Endothelial cell of umbilical vein (primary cell): ENCODE measurements around the gene RNF157.

Experiments
- FOS ChIP-seq: IDR thresholded peaks from 2 replicates; pipeline ENCODE4 v1.6.1; 2011; ENCODE audit warnings: mild to moderate bottlenecking, low read length, moderate library complexity, borderline replicate concordance; ENCODE audit not compliant: insufficient read depth
- POLR2A ChIP-seq: IDR thresholded peaks from 2 replicates; pipeline ENCODE4 v1.6.1; 2012; ENCODE audit warnings: low read depth, mild to moderate bottlenecking, control low read depth, low read length
- POLR2AphosphoS5 ChIP-seq: IDR thresholded peaks from 2 replicates; pipeline ENCODE4 v1.6.1; 2012; ENCODE audit warnings: low read depth, mild to moderate bottlenecking, control low read depth, low read length, moderate library complexity; ENCODE audit not compliant: insufficient read depth
- TF ChIP-seq, protein P1 (sequence below), 2 donors: IDR thresholded peaks; 1 replicate in 1 of 2; 2 replicates in 1 of 2; pipeline ENCODE4 v1.5.1; 2011; ENCODE audit warnings: low read length in 2 of 2, mild to moderate bottlenecking in 2 of 2, moderate library complexity in 2 of 2, control low read depth in 1 of 2, inconsistent platforms in 1 of 2, low read depth in 1 of 2; ENCODE audit not compliant: insufficient read depth in 1 of 2; ENCODE audit errors: extremely low read depth in 1 of 2
- TF ChIP-seq, protein P2 (sequence below): IDR thresholded peaks from 2 replicates; pipeline ENCODE4 v1.6.1; 2011; ENCODE audit not compliant: insufficient read depth, insufficient read length

- TF ChIP-seq, protein P1, sequence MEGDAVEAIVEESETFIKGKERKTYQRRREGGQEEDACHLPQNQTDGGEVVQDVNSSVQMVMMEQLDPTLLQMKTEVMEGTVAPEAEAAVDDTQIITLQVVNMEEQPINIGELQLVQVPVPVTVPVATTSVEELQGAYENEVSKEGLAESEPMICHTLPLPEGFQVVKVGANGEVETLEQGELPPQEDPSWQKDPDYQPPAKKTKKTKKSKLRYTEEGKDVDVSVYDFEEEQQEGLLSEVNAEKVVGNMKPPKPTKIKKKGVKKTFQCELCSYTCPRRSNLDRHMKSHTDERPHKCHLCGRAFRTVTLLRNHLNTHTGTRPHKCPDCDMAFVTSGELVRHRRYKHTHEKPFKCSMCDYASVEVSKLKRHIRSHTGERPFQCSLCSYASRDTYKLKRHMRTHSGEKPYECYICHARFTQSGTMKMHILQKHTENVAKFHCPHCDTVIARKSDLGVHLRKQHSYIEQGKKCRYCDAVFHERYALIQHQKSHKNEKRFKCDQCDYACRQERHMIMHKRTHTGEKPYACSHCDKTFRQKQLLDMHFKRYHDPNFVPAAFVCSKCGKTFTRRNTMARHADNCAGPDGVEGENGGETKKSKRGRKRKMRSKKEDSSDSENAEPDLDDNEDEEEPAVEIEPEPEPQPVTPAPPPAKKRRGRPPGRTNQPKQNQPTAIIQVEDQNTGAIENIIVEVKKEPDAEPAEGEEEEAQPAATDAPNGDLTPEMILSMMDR (IDR thresholded peaks at IDR 0.05; ENCODE audit: extremely low read depth in 1 of 2, insufficient read depth in 1 of 2, low read depth in 1 of 2, low read length in 2 of 2) = no peak
- TF ChIP-seq FOS = no peak
- TF ChIP-seq, protein P2, sequence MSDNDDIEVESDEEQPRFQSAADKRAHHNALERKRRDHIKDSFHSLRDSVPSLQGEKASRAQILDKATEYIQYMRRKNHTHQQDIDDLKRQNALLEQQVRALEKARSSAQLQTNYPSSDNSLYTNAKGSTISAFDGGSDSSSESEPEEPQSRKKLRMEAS = no peak
- TF ChIP-seq POLR2AphosphoS5 = no peak
- TF ChIP-seq POLR2A = no peak
Observed at GRCh38 chr17:76094046-76094445, 146.2 kb downstream of the RNF157 start.
